PC-3 (cell line): ENCODE measurements around the gene DCAF5. TPM values are rescaled to one million over a fixed set of nuclear protein-coding genes. Genes with fewer than 3 reads are reported as not detected.

Experiments used
- ATAC-seq: fragments of 200-7000 bp; cut with Tn5 transposase; 2 replicates; pipeline ENCODE4 v1.9.1; 2020; ENCODE audit warnings: mild to moderate bottlenecking, moderate library complexity
- BruUV-seq: library from RNA; stranded (reverse); fragments of 400-500 nt; replicated peaks from 2 replicates; lab custom pipeline; 2021; lab: Mats Ljungman, UMichigan
- CTCF ChIA-PET: fragments of 300-600 bp; sonication (Branson Sonifier 250); formaldehyde crosslinking; loops from one replicate; lab custom pipeline; 2022; ENCODE audit warnings: antibody characterized with exemption; lab: Charles Lee
- POLR2A ChIA-PET: fragments of 300-600 bp; sonication (Branson Sonifier 250); formaldehyde crosslinking; loops from one replicate; lab custom pipeline; 2022; ENCODE audit warnings: antibody characterized with exemption; ENCODE audit not compliant: unreplicated experiment; lab: Charles Lee
- DNase-seq: peaks from one replicate; pipeline ENCODE4 v3.0.0-alpha.2; 2015
- H2AFZ ChIP-seq: fragments of 300-600 bp; sonication (generic); 2 replicates; pipeline ENCODE4 v1.6.0; 2016; ENCODE audit warnings: antibody characterized with exemption, low read length
- H3F3A ChIP-seq: fragments of 300-600 bp; sonication (generic); one replicate; pipeline ENCODE4 v1.6.0; 2017; ENCODE audit warnings: antibody characterized with exemption, low read length, control low read depth, mild to moderate bottlenecking; ENCODE audit not compliant: unreplicated experiment
- H3K27ac ChIP-seq: fragments of 300-600 bp; sonication (generic); 2 replicates; pipeline ENCODE4 v1.5.1; 2016; ENCODE audit warnings: mild to moderate bottlenecking, low read length
- H3K27me3 ChIP-seq: fragments of 300-600 bp; sonication (generic); 2 replicates; pipeline ENCODE4 v1.6.1; 2016; ENCODE audit warnings: low read length, mixed read lengths
- H3K36me3 ChIP-seq: fragments of 300-600 bp; sonication (generic); 2 replicates; pipeline ENCODE4 v1.6.1; 2016; ENCODE audit warnings: low read depth, mixed run types, low read length, mixed read lengths
- H3K4me1 ChIP-seq: fragments of 300-600 bp; sonication (generic); 2 replicates; pipeline ENCODE4 v1.5.1; 2016; ENCODE audit warnings: low read length; ENCODE audit not compliant: insufficient read depth
- H3K4me2 ChIP-seq: fragments of 300-600 bp; sonication (generic); 2 replicates; pipeline ENCODE4 v1.6.0; 2016; ENCODE audit warnings: low read length
- H3K4me3 ChIP-seq: fragments of 300-600 bp; sonication (generic); 2 replicates; pipeline ENCODE4 v1.5.1; 2016; ENCODE audit warnings: mild to moderate bottlenecking, low read length, mixed read lengths
- H3K79me2 ChIP-seq: fragments of 300-600 bp; sonication (generic); 2 replicates; pipeline ENCODE4 v1.6.1; 2017; ENCODE audit warnings: low read length, mixed read lengths
- H3K9ac ChIP-seq: fragments of 300-600 bp; sonication (generic); 2 replicates; pipeline ENCODE4 v1.6.0; 2016; ENCODE audit warnings: mild to moderate bottlenecking, low read length
- H3K9me2 ChIP-seq: fragments of 300-600 bp; sonication (generic); replicated peaks from 2 replicates; pipeline ENCODE4 v1.6.1; 2016; ENCODE audit warnings: mixed run types, low read length, mixed read lengths
- H3K9me3 ChIP-seq: fragments of 300-600 bp; sonication (generic); 2 replicates; pipeline ENCODE4 v1.6.1; 2016; ENCODE audit warnings: low read length, mixed read lengths
- H4K20me1 ChIP-seq: fragments of 300-600 bp; sonication (generic); 2 replicates; pipeline ENCODE4 v1.6.1; 2016; ENCODE audit warnings: low read length, mixed read lengths
- EZH2 ChIP-seq: fragments of 300-600 bp; sonication (generic); IDR thresholded peaks from one replicate; pipeline ENCODE4 v1.6.1; 2017; ENCODE audit warnings: antibody characterized with exemption, mild to moderate bottlenecking, low read length; ENCODE audit not compliant: unreplicated experiment
- EZH2phosphoT487 ChIP-seq: fragments of 300-600 bp; sonication (generic); IDR thresholded peaks from 2 replicates; pipeline ENCODE4 v1.6.1; 2018; ENCODE audit warnings: mild to moderate bottlenecking, antibody characterized with exemption, low read length, borderline replicate concordance
- intact Hi-C: fragments of 100-400 bp; cut with micrococcal nuclease; formaldehyde crosslinking; loops from 2 replicates; pipeline ENCODE4 v1.9.0; 2023
- total RNA-seq: library from RNA; depleted of rRNA; stranded (reverse); fragments of >200 nt; gene quantifications from 2 replicates; pipeline ENCODE4 v1.2.3, GENCODE V29; 2014
- TF ChIP-seq, protein P1 (sequence below): fragments of 300-600 bp; sonication (generic); conservative IDR thresholded peaks from 2 replicates; pipeline ENCODE4 v1.5.1; 2017; ENCODE audit warnings: antibody characterized with exemption, low read depth, mild to moderate bottlenecking, low read length

DCAF5 gene
- total RNA-seq, 1 experiment from 2014 or later = 17.5 TPM

DNA sequence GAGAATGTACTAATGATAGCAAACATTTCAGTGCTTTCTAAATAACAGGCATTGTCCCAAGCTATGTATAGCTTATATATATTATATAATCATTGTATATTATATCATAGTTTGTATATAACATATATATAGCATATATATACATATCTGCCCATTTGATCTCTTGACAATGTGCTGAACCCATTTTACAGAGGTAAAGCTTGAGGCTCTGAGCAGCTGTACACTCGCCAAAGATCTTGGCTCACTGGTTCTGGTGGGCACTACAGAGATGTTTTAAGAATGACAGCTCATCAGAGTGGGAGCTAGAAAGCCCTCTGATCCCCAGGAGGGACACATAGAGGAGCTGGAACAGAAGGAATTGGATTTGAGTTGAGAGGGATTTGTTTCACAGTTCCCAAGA lies 105.7 kb downstream of the DCAF5 start:
- Histone ChIP-seq H3K4me3 (no peak overlapping the region), H3F3A (no peaks in the 10 kb centered on the region), H3K27ac (no peak overlapping the region), H3K4me2 (no peak overlapping the region), H3K9me2 (no peaks in the 10 kb centered on the region), H3K9ac (no peak overlapping the region), H3K36me3 (no peaks in the 10 kb centered on the region), H3K4me1 (no peaks in the 10 kb centered on the region), H3K79me2 (no peaks in the 10 kb centered on the region), H4K20me1 (no peaks in the 10 kb centered on the region), H3K27me3 (no peaks in the 10 kb centered on the region), H2AFZ (no peak overlapping the region), H3K9me3 (no peaks in the 10 kb centered on the region)
- intact Hi-C loops = no loop called here
- ATAC-seq (no peak), DNase-seq (no peak)
- TF ChIP-seq EZH2 = no peak
- TF ChIP-seq, protein P1, sequence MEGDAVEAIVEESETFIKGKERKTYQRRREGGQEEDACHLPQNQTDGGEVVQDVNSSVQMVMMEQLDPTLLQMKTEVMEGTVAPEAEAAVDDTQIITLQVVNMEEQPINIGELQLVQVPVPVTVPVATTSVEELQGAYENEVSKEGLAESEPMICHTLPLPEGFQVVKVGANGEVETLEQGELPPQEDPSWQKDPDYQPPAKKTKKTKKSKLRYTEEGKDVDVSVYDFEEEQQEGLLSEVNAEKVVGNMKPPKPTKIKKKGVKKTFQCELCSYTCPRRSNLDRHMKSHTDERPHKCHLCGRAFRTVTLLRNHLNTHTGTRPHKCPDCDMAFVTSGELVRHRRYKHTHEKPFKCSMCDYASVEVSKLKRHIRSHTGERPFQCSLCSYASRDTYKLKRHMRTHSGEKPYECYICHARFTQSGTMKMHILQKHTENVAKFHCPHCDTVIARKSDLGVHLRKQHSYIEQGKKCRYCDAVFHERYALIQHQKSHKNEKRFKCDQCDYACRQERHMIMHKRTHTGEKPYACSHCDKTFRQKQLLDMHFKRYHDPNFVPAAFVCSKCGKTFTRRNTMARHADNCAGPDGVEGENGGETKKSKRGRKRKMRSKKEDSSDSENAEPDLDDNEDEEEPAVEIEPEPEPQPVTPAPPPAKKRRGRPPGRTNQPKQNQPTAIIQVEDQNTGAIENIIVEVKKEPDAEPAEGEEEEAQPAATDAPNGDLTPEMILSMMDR = no peak
- TF ChIP-seq EZH2phosphoT487 = no peak
- POLR2A ChIA-PET = no interaction called here
- CTCF ChIA-PET = no interaction called here
- no TSS peak for BruUV-seq

DNA sequence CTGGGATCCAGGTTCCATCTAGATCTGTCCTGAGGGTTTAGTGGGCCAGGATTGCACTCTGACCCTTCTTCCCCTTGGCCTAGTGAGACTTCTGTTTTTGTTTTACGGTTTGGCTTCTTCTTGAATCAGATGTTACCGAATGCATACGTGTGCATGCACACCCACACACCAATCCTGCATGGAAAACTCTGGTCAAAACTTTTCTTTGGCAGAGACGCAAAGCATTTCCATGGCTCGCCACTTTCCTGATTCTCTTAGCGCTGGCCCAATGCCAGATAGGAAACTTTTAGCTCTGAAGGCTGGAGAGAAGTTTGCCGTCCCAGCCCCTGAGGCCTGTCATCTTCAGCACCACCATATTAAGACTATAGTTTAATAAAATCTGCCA lies 106.5 kb downstream of the DCAF5 start:
- ATAC-seq = no peak
- no peak overlapping the region for H2AFZ ChIP-seq
- H4K20me1 ChIP-seq = no peaks in the 10 kb centered on the region
- H3K4me3 ChIP-seq = no peak overlapping the region
- no peaks in the 10 kb centered on the region for H3F3A ChIP-seq
- H3K9me2 ChIP-seq = no peaks in the 10 kb centered on the region
- H3K4me2 ChIP-seq = no peak overlapping the region
- no peak overlapping the region for H3K9ac ChIP-seq
- no peaks in the 10 kb centered on the region for H3K79me2 ChIP-seq
- H3K9me3 ChIP-seq = no peaks in the 10 kb centered on the region
- TF ChIP-seq EZH2phosphoT487 (no peak), EZH2 (no peak)
- TF ChIP-seq, protein P1 = no peak
- DNase-seq = no peak
- POLR2A ChIA-PET = no interaction called here
- no TSS peak for BruUV-seq
- no peaks in the 10 kb centered on the region for H3K27me3 ChIP-seq
- H3K36me3 ChIP-seq = no peaks in the 10 kb centered on the region
- CTCF ChIA-PET = no interaction called here
- intact Hi-C loops = no loop called here
- no peaks in the 10 kb centered on the region for H3K4me1 ChIP-seq
- no peak overlapping the region for H3K27ac ChIP-seq

DNA sequence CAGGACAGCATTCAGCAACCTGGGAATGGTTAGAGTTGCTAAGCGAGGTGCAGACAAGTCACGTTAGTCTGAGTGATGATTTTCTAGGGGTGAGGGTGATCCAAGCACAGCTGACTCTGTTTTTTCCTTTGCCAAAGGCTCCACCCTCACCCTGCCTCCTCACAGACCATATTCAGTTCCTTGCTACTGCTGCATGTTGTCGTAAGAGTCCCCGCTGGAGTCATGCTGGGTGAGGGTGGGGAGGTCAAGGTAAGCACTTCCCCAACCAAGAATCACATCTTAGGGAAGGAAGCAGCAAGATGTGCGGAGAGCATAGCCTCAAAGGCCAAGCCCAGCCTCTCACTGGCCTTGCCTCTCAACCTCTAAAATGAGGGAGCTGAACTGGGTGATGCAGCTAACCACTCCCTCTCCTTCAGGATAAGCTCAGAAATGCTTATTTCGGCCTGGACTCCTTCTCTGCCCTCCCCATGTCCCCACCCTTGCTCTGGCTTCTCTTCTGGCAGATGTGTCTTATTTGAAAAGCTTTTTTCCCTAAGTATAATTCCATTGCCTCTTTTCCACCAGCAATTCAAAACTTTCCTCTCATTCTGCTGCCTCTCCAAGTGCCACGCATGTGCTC lies 107.0 kb downstream of the DCAF5 start:
- Histone ChIP-seq H3F3A (no peaks in the 10 kb centered on the region), H3K4me3 (no peak overlapping the region), H3K4me2 (no peak overlapping the region), H3K9me2 (no peaks in the 10 kb centered on the region), H3K27ac (no peak overlapping the region), H3K79me2 (no peaks in the 10 kb centered on the region), H3K27me3 (no peaks in the 10 kb centered on the region), H4K20me1 (no peaks in the 10 kb centered on the region), H3K36me3 (no peaks in the 10 kb centered on the region), H2AFZ (no peak overlapping the region), H3K9ac (no peak overlapping the region), H3K9me3 (no peaks in the 10 kb centered on the region), H3K4me1 (no peaks in the 10 kb centered on the region)
- ATAC-seq = no peak
- no TSS peak for BruUV-seq
- TF ChIP-seq EZH2phosphoT487 (no peak), EZH2 (no peak)
- TF ChIP-seq, protein P1 = no peak
- ChIA-PET POLR2A (interaction anchor here (0.6 kb wide), 1 partner anchor 87 kb away, joined by 3 read pairs; no protein-coding TSS in a partner anchor), CTCF (no interaction called here)
- no peak for DNase-seq
- intact Hi-C loops = no loop called here
